Neuronal stem cell (in vitro differentiated cells): ENCODE data around the gene PRICKLE3.
A peak's percentile ranks its signal among the peaks of the same experiment; 100 is the strongest.

Experiments
- DNase-seq: peaks from one replicate; pipeline ENCODE4 v3.0.0-alpha.2; 2013; ENCODE audit warnings: low spot score
- H2AFZ ChIP-seq: one replicate; pipeline ENCODE4 v1.6.1; 2013; ENCODE audit warnings: mild to moderate bottlenecking, low read length, inconsistent platforms
- H2AK5ac ChIP-seq: 2 replicates; pipeline ENCODE4 v1.6.1; 2013; ENCODE audit warnings: low read depth, mild to moderate bottlenecking, inconsistent platforms, low read length, moderate library complexity, mixed read lengths
- H2BK120ac ChIP-seq: 2 replicates; pipeline ENCODE4 v1.6.1; 2013; ENCODE audit warnings: low read depth, mild to moderate bottlenecking, inconsistent platforms, low read length, moderate library complexity, mixed read lengths
- H2BK12ac ChIP-seq: one replicate; pipeline ENCODE4 v1.6.1; 2013; ENCODE audit warnings: low read length, inconsistent platforms
- H2BK15ac ChIP-seq: 2 replicates; pipeline ENCODE4 v1.6.1; 2013; ENCODE audit warnings: mild to moderate bottlenecking, low read length, inconsistent platforms, mixed read lengths
- H2BK5ac ChIP-seq: one replicate; pipeline ENCODE4 v1.6.1; 2013; ENCODE audit warnings: inconsistent platforms, mild to moderate bottlenecking, low read length, moderate library complexity
- H3K14ac ChIP-seq: one replicate; pipeline ENCODE4 v1.6.1; 2013; ENCODE audit warnings: low read length, inconsistent platforms
- H3K18ac ChIP-seq: 2 replicates; pipeline ENCODE4 v1.6.1; 2013; ENCODE audit warnings: low read length, inconsistent platforms
- H3K23ac ChIP-seq: 2 replicates; pipeline ENCODE4 v1.6.1; 2013; ENCODE audit warnings: low read depth, mild to moderate bottlenecking, mixed read lengths, low read length, inconsistent platforms; ENCODE audit not compliant: poor library complexity
- H3K27ac ChIP-seq: replicated peaks from 3 replicates; pipeline ENCODE4 v1.5.1; 2013; ENCODE audit warnings: low read length, inconsistent platforms
- H3K27me3 ChIP-seq, 3 experiments: 2 replicates each; pipeline ENCODE4 v1.6.1; 2013; ENCODE audit warnings: low read length in 3 of 3, mild to moderate bottlenecking in 2 of 3, inconsistent platforms in 1 of 3, low read depth in 1 of 3, mixed read lengths in 1 of 3, moderate library complexity in 1 of 3; ENCODE audit not compliant: control insufficient read depth in 3 of 3, insufficient read depth in 3 of 3
- H3K36me3 ChIP-seq, 2 donors: replicated peaks in 1 of 2; 2 replicates each; pipeline ENCODE4 v1.6.1; 2013; ENCODE audit warnings: low read length in 2 of 2; ENCODE audit not compliant: control insufficient read depth in 2 of 2, insufficient read depth in 2 of 2
- H3K4ac ChIP-seq: 2 replicates; pipeline ENCODE4 v1.6.1; 2013; ENCODE audit warnings: inconsistent platforms, mild to moderate bottlenecking, low read length, moderate library complexity
- H3K4me1 ChIP-seq, 2 donors: 1 replicate in 1 of 2; 2 replicates in 1 of 2; pipeline ENCODE4 v1.6.1; 2013; ENCODE audit warnings: low read length in 2 of 2, low read depth in 1 of 2; ENCODE audit not compliant: control insufficient read depth in 2 of 2, insufficient read depth in 1 of 2
- H3K4me2 ChIP-seq: one replicate; pipeline ENCODE4 v1.6.1; 2013; ENCODE audit warnings: mild to moderate bottlenecking, low read length, inconsistent platforms; ENCODE audit not compliant: insufficient read depth, poor library complexity, severe bottlenecking
- H3K4me3 ChIP-seq, 2 donors: 2 replicates each; pipeline ENCODE4 v1.5.1; 2013; ENCODE audit warnings: low read length in 2 of 2, mild to moderate bottlenecking in 2 of 2, inconsistent platforms in 1 of 2, moderate library complexity in 1 of 2
- H3K79me1 ChIP-seq: one replicate; pipeline ENCODE4 v1.6.1; 2013; ENCODE audit warnings: low read depth, mild to moderate bottlenecking, inconsistent platforms, low read length, moderate library complexity
- H3K9ac ChIP-seq: one replicate; pipeline ENCODE4 v1.6.1; 2013; ENCODE audit warnings: mild to moderate bottlenecking, low read depth, low read length, inconsistent platforms; ENCODE audit not compliant: poor library complexity
- H3K9me3 ChIP-seq, 2 donors: replicated peaks in 1 of 2; 2 replicates each; pipeline versions ENCODE3 to v1.6.1; 2013; ENCODE audit warnings: low read length in 2 of 2, mild to moderate bottlenecking in 2 of 2, inconsistent platforms in 1 of 2, low read depth in 1 of 2, mixed read lengths in 1 of 2, moderate library complexity in 1 of 2; ENCODE audit not compliant: control insufficient read depth in 2 of 2, insufficient read depth in 1 of 2
- H4K8ac ChIP-seq: one replicate; pipeline ENCODE4 v1.6.1; 2013; ENCODE audit warnings: low read depth, mild to moderate bottlenecking, inconsistent platforms, low read length, moderate library complexity
- H4K91ac ChIP-seq: one replicate; pipeline ENCODE4 v1.6.1; 2013; ENCODE audit warnings: low read length, low read depth, mild to moderate bottlenecking, inconsistent platforms; ENCODE audit not compliant: poor library complexity
- WGBS, 2 donors: extraction: QIAGEN DNeasy Blood & Tissue Kit; methylation state at CpG; one replicate each; pipeline ENCODE4 v1.1.7; 2013; ENCODE audit warnings: missing lambda C conversion rate in 2 of 2, mixed read lengths in 1 of 2; ENCODE audit not compliant: insufficient read length in 2 of 2, insufficient replicate concordance in 1 of 2; ENCODE audit errors: extremely low coverage in 2 of 2; 5-methylcytosine and 5-hydroxymethylcytosine counted together

The PRICKLE3 gene

DNA sequence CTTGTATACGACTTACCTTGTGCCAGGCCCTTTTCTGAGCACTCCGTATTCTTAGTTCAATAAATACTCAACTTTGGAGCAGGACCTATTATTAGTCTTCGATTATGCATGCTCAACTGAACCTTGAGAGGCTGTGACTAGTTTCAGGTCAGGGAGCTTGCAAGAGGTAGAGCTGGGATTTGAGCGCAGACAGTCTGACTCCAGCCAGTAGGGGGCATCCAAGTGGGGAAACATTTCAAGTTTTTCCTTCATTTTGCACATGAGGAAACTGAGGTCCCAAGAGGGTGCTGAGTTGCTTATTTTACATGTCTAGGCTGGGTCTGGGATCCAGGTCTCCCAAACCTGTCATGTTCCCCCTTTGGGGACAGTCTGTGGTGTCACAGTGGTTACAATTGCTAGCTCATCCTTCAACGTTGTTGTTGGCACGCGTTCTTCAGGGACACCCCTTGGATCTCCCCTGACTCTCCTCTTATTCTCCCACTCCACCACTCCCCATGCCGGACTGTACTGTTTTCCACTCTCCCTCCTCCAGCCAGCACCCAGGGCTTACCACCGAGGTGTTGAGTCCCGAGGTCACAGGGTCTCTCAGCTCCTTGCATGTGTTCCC is 6.7 kb upstream of the PRICKLE3 start:
- no peaks in the 10 kb centered on the region for H3K9me3 ChIP-seq
- H2AFZ ChIP-seq, result no peak overlapping the region
- H3K4ac ChIP-seq, result no peak overlapping the region
- no peak overlapping the region for H3K4me3 ChIP-seq
- no peak overlapping the region for H3K23ac ChIP-seq
- H3K4me2 ChIP-seq, result no peak overlapping the region
- WGBS, 2 donors, result no CpG with 5 or more reads among the region's 10 CpGs
- no peaks in the 10 kb centered on the region for H3K36me3 ChIP-seq
- no peak overlapping the region for H2BK120ac ChIP-seq
- no peaks in the 10 kb centered on the region for H3K4me1 ChIP-seq
- H3K27ac ChIP-seq, result no peak overlapping the region
- no peak overlapping the region for H2BK12ac ChIP-seq
- H3K79me1 ChIP-seq, result peaks cover 5% of the 10 kb centered on the region
- no peak overlapping the region for H2BK15ac ChIP-seq
- no peak for DNase-seq
- H3K18ac ChIP-seq, result no peak overlapping the region
- no peak overlapping the region for H2AK5ac ChIP-seq
- H3K27me3 ChIP-seq, result no peaks in the 10 kb centered on the region
- no peak overlapping the region for H3K9ac ChIP-seq
- H4K91ac ChIP-seq, result no peak overlapping the region
- H4K8ac ChIP-seq, result no peak overlapping the region
- H3K14ac ChIP-seq, result no peak overlapping the region
- H2BK5ac ChIP-seq, result no peak overlapping the region

DNA sequence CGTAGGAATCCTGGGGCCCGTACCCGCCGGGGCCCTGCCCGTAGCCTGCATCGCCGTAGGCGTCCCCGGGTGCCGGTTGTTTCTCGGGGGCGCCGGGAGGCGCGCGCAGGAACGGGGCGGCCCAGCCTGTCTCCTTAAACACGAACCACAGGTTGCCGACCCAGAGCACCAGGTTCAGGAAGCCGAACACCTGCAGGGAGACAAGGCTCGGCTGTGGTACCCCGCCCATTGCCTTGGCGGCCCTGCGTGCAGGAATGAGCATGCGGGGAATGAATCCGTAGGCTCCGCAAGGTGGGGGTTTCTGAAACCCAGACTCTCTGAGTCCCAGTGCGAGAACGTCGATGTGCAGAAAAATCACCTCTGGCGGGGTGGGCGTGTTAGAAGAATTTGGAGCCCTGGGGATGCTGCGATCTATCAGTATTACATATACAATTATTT is 5.4 kb upstream of the PRICKLE3 start:
- Histone ChIP-seq H3K9ac (peak overlapping the region; percentile 21), H4K8ac (no peak overlapping the region), H3K4me1 (peaks cover 0 to 4% of the 10 kb centered on the region in 2 donors), H3K4ac (no peak overlapping the region), H3K14ac (no peak overlapping the region), H4K91ac (no peak overlapping the region), H3K23ac (no peak overlapping the region), H3K18ac (peak overlapping the region; percentile 83), H2BK120ac (no peak overlapping the region), H2AFZ (peak overlapping the region; percentile 85), H3K36me3 (no peaks in the 10 kb centered on the region), H3K9me3 (no peaks in the 10 kb centered on the region), H2AK5ac (no peak overlapping the region), H3K27ac (peak overlapping the region; percentile 86), H2BK12ac (no peak overlapping the region), H3K79me1 (no peaks in the 10 kb centered on the region), H2BK15ac (no peak overlapping the region), H3K4me2 (peak overlapping the region; percentile 45), H3K27me3 (no peaks in the 10 kb centered on the region), H3K4me3 (peak overlapping the region; percentile 63 to 95), H2BK5ac (no peak overlapping the region)
- WGBS, 2 donors, result no CpG with 5 or more reads among the region's 34 CpGs
- DNase-seq, result no peak

DNA sequence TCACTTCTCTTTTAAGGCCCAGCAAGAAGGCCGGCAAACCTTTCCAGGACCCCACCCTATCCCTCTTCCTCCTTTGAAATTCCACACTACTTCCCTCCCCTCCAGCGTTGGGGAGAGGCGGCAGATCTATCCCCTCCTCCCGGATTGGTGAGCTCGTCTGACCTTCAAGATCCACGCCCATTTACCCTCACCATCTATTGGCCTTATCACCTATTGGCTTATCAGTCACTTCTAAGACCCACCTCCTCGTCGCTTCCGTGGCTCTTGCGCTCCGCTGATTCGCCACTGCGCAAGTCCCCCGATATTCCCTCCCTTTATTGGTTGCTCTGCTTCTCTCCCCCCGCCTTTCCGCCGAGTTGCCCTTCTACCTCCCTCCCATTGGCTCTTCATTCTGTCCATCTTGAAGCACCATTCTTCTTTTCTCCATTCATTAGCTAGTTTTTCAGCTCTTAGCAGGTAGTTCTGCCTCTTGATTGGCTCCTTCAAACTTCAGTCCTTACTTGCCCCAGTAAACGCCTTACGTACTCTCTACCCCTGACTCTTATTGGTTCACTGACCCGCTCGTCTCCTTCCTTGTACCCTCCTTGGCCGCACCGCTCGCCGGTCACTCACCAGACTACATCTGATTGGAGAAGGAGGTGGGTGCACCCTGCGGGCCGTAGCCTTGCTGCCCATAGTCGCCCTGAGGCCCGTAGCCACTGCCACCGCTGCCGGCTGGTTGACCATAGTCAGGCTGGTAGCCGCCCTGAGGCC is 4.8 kb upstream of the PRICKLE3 start:
- Histone ChIP-seq H3K18ac (peak overlapping the region; percentile 83), H2BK12ac (no peak overlapping the region), H3K9ac (no peak overlapping the region), H3K4me2 (no peak overlapping the region), H3K4ac (no peak overlapping the region), H4K91ac (no peak overlapping the region), H3K14ac (no peak overlapping the region), H4K8ac (no peak overlapping the region), H3K9me3 (no peaks in the 10 kb centered on the region), H2BK120ac (no peak overlapping the region), H3K79me1 (no peaks in the 10 kb centered on the region), H2AFZ (peak overlapping the region; percentile 85), H3K27ac (peak overlapping the region; percentile 86), H3K27me3 (no peaks in the 10 kb centered on the region), H3K36me3 (no peaks in the 10 kb centered on the region), H2AK5ac (no peak overlapping the region), H3K4me3 (peak overlapping the region; percentile 63 to 95), H3K4me1 (peaks cover 0 to 4% of the 10 kb centered on the region in 2 donors), H2BK5ac (no peak overlapping the region), H3K23ac (no peak overlapping the region), H2BK15ac (no peak overlapping the region)
- no CpG with 5 or more reads among the region's 32 CpGs for WGBS, 2 donors
- DNase-seq, result peak; percentile 95

DNA sequence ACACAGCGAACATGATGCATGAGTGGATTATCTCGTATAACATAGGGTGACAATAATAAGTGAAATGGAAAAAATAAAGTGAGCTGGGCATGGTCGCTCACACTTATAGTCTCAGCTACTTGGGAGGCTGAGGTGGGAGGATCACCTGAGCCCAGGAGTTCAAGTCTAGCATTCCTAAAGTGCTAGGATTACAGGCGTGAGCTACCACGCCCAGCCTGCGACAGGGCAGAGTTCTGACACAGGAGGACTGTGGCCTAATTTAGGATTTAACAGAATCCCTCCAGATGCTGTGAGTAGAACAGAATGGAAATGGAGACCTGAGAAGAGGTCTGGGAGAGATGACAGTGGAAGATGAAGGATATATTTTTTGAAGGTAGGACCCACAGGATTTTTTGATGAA is 3.4 kb upstream of the PRICKLE3 start:
- Histone ChIP-seq H3K4me2 (no peak overlapping the region), H3K23ac (no peak overlapping the region), H3K4me1 (peaks cover 0 to 10% of the 10 kb centered on the region in 2 donors), H2AK5ac (no peak overlapping the region), H3K4me3 (no peak overlapping the region), H3K4ac (no peak overlapping the region), H3K36me3 (no peaks in the 10 kb centered on the region), H2BK12ac (no peak overlapping the region), H2BK15ac (no peak overlapping the region), H3K27ac (no peak overlapping the region), H3K9ac (no peak overlapping the region), H3K79me1 (no peaks in the 10 kb centered on the region), H3K9me3 (no peaks in the 10 kb centered on the region), H2BK120ac (no peak overlapping the region), H4K8ac (no peak overlapping the region), H3K27me3 (no peaks in the 10 kb centered on the region), H2BK5ac (no peak overlapping the region), H2AFZ (no peak overlapping the region), H3K18ac (no peak overlapping the region), H3K14ac (no peak overlapping the region), H4K91ac (no peak overlapping the region)
- no peak for DNase-seq
- no CpG with 5 or more reads among the region's 6 CpGs for WGBS, 2 donors
